GM23338 (cell line): Measurements from ENCODE around the gene FAM161B. TPM values are rescaled to one million over a fixed set of nuclear protein-coding genes. Genes with fewer than 3 reads are reported as not detected.

Experiments
- ATAC-seq: fragments of 200-7000 bp; cut with Tn5 transposase; 3 replicates; pipeline ENCODE4 v1.9.1; 2020
- DNase-seq: peaks from one replicate; pipeline ENCODE4 v3.0.0-alpha.2; 2015; ENCODE audit warnings: low spot score
- H2AFZ ChIP-seq: fragments of 200-600 bp; sonication (generic); 2 replicates; pipeline ENCODE4 v1.8.0; 2016; ENCODE audit warnings: antibody characterized with exemption, mild to moderate bottlenecking, moderate library complexity
- H3F3A ChIP-seq: fragments of 200-600 bp; sonication (generic); replicated peaks from 2 replicates; pipeline ENCODE4 v1.8.0; 2017; ENCODE audit warnings: antibody characterized with exemption, mixed run types, low read depth
- H3K27ac ChIP-seq: fragments of 200-600 bp; sonication (generic); 2 replicates; pipeline ENCODE4 v1.6.1; 2016; ENCODE audit warnings: low read depth
- H3K27me3 ChIP-seq: fragments of 200-600 bp; sonication (generic); 2 replicates; pipeline ENCODE4 v1.8.0; 2016; ENCODE audit warnings: mild to moderate bottlenecking, mixed run types, moderate library complexity; ENCODE audit not compliant: insufficient read depth
- H3K36me3 ChIP-seq: fragments of 200-600 bp; sonication (generic); 2 replicates; pipeline ENCODE4 v1.8.0; 2016; ENCODE audit warnings: mild to moderate bottlenecking; ENCODE audit not compliant: insufficient read depth
- H3K4me1 ChIP-seq: fragments of 200-600 bp; sonication (generic); 2 replicates; pipeline ENCODE4 v1.8.0; 2016; ENCODE audit warnings: mild to moderate bottlenecking, moderate library complexity; ENCODE audit not compliant: insufficient read depth
- H3K4me2 ChIP-seq: fragments of 200-600 bp; sonication (generic); 2 replicates; pipeline ENCODE4 v1.7.1; 2017; ENCODE audit warnings: mixed run types
- H3K4me3 ChIP-seq: fragments of 200-600 bp; sonication (generic); 2 replicates; pipeline ENCODE4 v1.6.1; 2016; ENCODE audit warnings: mixed run types
- H3K79me2 ChIP-seq: fragments of 200-600 bp; sonication (generic); replicated peaks from 2 replicates; pipeline ENCODE4 v1.8.0; 2017; ENCODE audit warnings: mild to moderate bottlenecking; ENCODE audit not compliant: insufficient read depth
- H3K9me2 ChIP-seq: fragments of 200-600 bp; sonication (generic); 2 replicates; pipeline ENCODE4 v1.8.0; 2017; ENCODE audit not compliant: insufficient read depth
- H4K20me1 ChIP-seq: fragments of 200-600 bp; sonication (generic); replicated peaks from 2 replicates; pipeline ENCODE4 v1.8.0; 2017; ENCODE audit warnings: mild to moderate bottlenecking; ENCODE audit not compliant: insufficient read depth
- H3K27ac Mint-ChIP-seq: 2 replicates; pipeline ENCODE4 v1.8.0; 2020; ENCODE audit warnings: inconsistent platforms, mild to moderate bottlenecking, moderate library complexity, mixed read lengths
- H3K27me3 Mint-ChIP-seq: 3 replicates; pipeline ENCODE4 v1.8.0; 2022; ENCODE audit warnings: low read depth, mild to moderate bottlenecking, moderate library complexity, mixed read lengths, inconsistent platforms; ENCODE audit not compliant: insufficient read depth, poor library complexity
- H3K36me3 Mint-ChIP-seq: 3 replicates; pipeline ENCODE4 v1.8.0; 2021; ENCODE audit warnings: low read depth, mild to moderate bottlenecking, inconsistent platforms, moderate library complexity, mixed read lengths
- H3K4me1 Mint-ChIP-seq: 3 replicates; pipeline ENCODE4 v1.8.0; 2020; ENCODE audit warnings: mild to moderate bottlenecking, inconsistent platforms, mixed read lengths
- H3K4me3 Mint-ChIP-seq: 3 replicates; pipeline ENCODE4 v1.8.0; 2021; ENCODE audit warnings: moderate library complexity, mild to moderate bottlenecking, inconsistent platforms, mixed read lengths
- H3K9me3 Mint-ChIP-seq: 3 replicates; pipeline ENCODE4 v1.8.0; 2020; ENCODE audit warnings: moderate library complexity, mild to moderate bottlenecking, inconsistent platforms, mixed read lengths
- CREB1 ChIP-seq: fragments of 250-450 bp; sonication (Bioruptor Pico); IDR thresholded peaks from 2 replicates; pipeline ENCODE4 v1.5.0; 2020; ENCODE audit warnings: low read depth, mild to moderate bottlenecking, moderate library complexity
- NANOG ChIP-seq: IDR thresholded peaks from 2 replicates; pipeline ENCODE4 v1.6.1; 2016; ENCODE audit warnings: antibody characterized with exemption, borderline replicate concordance
- POLR2AphosphoS5 ChIP-seq: IDR thresholded peaks from 2 replicates; pipeline ENCODE4 v1.6.1; 2016; ENCODE audit warnings: antibody characterized with exemption, low read depth
- STAT1 ChIP-seq: IDR thresholded peaks from one replicate; pipeline ENCODE4 v1.6.1; 2016; ENCODE audit warnings: antibody characterized with exemption; ENCODE audit not compliant: unreplicated experiment
- ZNF331 ChIP-seq: fragments of 250-450 bp; sonication (Bioruptor Pico); IDR thresholded peaks from 2 replicates; pipeline ENCODE4 v1.5.0; 2020; ENCODE audit warnings: low read depth, mild to moderate bottlenecking, moderate library complexity
- polyA plus RNA-seq: library from polyadenylated mRNA; unstranded; fragments of >200 nt; fragmentation: Nextera tagmentation; extraction: Ambion mirVana; gene quantifications from 2 replicates; pipeline ENCODE4 v1.2.1, GENCODE V29; 2016
- total RNA-seq: library from RNA; depleted of rRNA; stranded (reverse); fragments of >200 nt; shearing (Covaris generic); gene quantifications from 2 replicates; pipeline ENCODE4 v1.2.3, GENCODE V29; 2014
- TF ChIP-seq, protein P1 (sequence below): fragments of 250-450 bp; sonication (Bioruptor Pico); IDR thresholded peaks from 2 replicates; pipeline ENCODE4 v1.5.0; 2020; ENCODE audit warnings: mild to moderate bottlenecking, moderate library complexity
- TF ChIP-seq, protein P2 (sequence below): IDR thresholded peaks from one replicate; pipeline ENCODE4 v1.6.1; 2018; ENCODE audit warnings: antibody characterized with exemption; ENCODE audit not compliant: unreplicated experiment

The FAM161B gene
- total and polyA plus RNA-seq, 2 experiments from 2014 or later = 0.28 to 2.8 TPM

DNA sequence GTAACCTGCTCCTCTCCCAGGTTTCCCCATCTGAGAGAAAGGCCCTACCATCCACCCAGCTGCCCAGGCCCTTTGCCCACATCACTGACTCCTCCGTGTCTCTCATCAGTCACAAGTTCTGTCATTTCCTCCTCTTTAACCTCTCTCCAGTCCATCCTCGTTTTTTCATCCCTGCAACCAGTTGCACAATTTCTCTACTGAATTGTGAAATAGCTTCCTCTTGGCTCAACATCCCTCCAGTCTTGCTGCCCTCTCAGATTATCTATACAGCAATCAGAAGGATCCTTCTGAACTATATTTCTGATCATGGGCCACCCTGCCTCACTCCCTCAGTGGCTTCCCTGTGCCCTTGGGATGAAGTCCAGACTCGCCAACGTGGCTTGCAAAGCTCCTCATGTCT is 6.8 kb downstream of the FAM161B start (continued):
- TF ChIP-seq, protein P1, sequence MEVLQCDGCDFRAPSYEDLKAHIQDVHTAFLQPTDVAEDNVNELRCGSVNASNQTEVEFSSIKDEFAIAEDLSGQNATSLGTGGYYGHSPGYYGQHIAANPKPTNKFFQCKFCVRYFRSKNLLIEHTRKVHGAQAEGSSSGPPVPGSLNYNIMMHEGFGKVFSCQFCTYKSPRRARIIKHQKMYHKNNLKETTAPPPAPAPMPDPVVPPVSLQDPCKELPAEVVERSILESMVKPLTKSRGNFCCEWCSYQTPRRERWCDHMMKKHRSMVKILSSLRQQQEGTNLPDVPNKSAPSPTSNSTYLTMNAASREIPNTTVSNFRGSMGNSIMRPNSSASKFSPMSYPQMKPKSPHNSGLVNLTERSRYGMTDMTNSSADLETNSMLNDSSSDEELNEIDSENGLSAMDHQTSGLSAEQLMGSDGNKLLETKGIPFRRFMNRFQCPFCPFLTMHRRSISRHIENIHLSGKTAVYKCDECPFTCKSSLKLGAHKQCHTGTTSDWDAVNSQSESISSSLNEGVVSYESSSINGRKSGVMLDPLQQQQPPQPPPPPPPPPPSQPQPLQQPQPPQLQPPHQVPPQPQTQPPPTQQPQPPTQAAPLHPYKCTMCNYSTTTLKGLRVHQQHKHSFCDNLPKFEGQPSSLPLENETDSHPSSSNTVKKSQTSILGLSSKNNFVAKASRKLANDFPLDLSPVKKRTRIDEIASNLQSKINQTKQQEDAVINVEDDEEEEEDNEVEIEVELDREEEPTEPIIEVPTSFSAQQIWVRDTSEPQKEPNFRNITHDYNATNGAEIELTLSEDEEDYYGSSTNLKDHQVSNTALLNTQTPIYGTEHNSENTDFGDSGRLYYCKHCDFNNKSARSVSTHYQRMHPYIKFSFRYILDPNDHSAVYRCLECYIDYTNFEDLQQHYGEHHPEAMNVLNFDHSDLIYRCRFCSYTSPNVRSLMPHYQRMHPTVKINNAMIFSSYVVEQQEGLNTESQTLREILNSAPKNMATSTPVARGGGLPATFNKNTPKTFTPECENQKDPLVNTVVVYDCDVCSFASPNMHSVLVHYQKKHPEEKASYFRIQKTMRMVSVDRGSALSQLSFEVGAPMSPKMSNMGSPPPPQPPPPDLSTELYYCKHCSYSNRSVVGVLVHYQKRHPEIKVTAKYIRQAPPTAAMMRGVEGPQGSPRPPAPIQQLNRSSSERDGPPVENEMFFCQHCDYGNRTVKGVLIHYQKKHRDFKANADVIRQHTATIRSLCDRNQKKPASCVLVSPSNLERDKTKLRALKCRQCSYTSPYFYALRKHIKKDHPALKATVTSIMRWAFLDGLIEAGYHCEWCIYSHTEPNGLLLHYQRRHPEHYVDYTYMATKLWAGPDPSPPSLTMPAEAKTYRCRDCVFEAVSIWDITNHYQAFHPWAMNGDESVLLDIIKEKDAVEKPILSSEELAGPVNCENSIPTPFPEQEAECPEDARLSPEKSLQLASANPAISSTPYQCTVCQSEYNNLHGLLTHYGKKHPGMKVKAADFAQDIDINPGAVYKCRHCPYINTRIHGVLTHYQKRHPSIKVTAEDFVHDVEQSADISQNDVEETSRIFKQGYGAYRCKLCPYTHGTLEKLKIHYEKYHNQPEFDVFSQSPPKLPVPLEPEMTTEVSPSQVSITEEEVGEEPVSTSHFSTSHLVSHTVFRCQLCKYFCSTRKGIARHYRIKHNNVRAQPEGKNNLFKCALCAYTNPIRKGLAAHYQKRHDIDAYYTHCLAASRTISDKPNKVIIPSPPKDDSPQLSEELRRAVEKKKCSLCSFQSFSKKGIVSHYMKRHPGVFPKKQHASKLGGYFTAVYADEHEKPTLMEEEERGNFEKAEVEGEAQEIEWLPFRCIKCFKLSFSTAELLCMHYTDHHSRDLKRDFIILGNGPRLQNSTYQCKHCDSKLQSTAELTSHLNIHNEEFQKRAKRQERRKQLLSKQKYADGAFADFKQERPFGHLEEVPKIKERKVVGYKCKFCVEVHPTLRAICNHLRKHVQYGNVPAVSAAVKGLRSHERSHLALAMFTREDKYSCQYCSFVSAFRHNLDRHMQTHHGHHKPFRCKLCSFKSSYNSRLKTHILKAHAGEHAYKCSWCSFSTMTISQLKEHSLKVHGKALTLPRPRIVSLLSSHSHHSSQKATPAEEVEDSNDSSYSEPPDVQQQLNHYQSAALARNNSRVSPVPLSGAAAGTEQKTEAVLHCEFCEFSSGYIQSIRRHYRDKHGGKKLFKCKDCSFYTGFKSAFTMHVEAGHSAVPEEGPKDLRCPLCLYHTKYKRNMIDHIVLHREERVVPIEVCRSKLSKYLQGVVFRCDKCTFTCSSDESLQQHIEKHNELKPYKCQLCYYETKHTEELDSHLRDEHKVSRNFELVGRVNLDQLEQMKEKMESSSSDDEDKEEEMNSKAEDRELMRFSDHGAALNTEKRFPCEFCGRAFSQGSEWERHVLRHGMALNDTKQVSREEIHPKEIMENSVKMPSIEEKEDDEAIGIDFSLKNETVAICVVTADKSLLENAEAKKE (CRISPR knock-in tag) = no peak

DNA sequence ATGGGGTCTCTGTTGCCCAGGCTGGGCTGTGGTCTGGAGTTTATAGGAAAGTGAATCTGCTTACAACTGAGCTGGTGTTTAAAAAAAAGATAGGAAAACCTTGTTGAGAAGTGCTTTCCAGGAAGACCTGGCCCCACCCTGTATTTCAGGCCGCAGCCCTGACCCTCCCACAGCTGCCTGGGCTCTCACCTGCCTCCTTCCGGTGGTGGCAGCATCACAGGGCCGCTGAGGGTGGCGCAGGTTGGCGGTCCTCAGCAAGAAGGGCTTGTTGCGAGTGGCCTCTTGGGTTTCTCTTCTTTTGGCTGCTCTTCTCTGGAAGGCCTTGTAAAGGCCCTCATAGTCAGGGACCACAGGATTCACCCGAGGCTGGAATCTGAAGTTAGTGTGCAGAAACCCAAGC is 7.7 kb downstream of the FAM161B start:
- TF ChIP-seq STAT1 (no peak), POLR2AphosphoS5 (no peak), NANOG (no peak), CREB1 (CRISPR knock-in tag) (no peak), ZNF331 (CRISPR knock-in tag) (no peak)
- TF ChIP-seq, protein P2, sequence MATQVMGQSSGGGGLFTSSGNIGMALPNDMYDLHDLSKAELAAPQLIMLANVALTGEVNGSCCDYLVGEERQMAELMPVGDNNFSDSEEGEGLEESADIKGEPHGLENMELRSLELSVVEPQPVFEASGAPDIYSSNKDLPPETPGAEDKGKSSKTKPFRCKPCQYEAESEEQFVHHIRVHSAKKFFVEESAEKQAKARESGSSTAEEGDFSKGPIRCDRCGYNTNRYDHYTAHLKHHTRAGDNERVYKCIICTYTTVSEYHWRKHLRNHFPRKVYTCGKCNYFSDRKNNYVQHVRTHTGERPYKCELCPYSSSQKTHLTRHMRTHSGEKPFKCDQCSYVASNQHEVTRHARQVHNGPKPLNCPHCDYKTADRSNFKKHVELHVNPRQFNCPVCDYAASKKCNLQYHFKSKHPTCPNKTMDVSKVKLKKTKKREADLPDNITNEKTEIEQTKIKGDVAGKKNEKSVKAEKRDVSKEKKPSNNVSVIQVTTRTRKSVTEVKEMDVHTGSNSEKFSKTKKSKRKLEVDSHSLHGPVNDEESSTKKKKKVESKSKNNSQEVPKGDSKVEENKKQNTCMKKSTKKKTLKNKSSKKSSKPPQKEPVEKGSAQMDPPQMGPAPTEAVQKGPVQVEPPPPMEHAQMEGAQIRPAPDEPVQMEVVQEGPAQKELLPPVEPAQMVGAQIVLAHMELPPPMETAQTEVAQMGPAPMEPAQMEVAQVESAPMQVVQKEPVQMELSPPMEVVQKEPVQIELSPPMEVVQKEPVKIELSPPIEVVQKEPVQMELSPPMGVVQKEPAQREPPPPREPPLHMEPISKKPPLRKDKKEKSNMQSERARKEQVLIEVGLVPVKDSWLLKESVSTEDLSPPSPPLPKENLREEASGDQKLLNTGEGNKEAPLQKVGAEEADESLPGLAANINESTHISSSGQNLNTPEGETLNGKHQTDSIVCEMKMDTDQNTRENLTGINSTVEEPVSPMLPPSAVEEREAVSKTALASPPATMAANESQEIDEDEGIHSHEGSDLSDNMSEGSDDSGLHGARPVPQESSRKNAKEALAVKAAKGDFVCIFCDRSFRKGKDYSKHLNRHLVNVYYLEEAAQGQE = no peak

More for the DNA sequence above, 7.7 kb downstream of the FAM161B start:
- Mint-ChIP-seq H3K27ac (no peak overlapping the region), H3K27me3 (no peaks in the 10 kb centered on the region), H3K9me3 (no peaks in the 10 kb centered on the region), H3K36me3 (no peaks in the 10 kb centered on the region), H3K4me3 (no peak overlapping the region), H3K4me1 (no peaks in the 10 kb centered on the region)
- H3K36me3 ChIP-seq = no peaks in the 10 kb centered on the region
- no peak overlapping the region for H3K4me3 ChIP-seq
- H3K79me2 ChIP-seq = no peaks in the 10 kb centered on the region
- DNase-seq (no peak), ATAC-seq (peak; percentile 61)
- H3K27ac ChIP-seq = no peak overlapping the region
- no peaks in the 10 kb centered on the region for H3K27me3 ChIP-seq
- H4K20me1 ChIP-seq = no peaks in the 10 kb centered on the region
- H3F3A ChIP-seq = no peaks in the 10 kb centered on the region
- no peaks in the 10 kb centered on the region for H3K9me2 ChIP-seq
- no peak overlapping the region for H2AFZ ChIP-seq
- no peak overlapping the region for H3K4me2 ChIP-seq
- no peaks in the 10 kb centered on the region for H3K4me1 ChIP-seq
